ENCODE results near the gene TCF7L2.

Gene TCF7L2

GRCh38 chr10:112946649-112947048 lies 3.4 kb upstream of the TCF7L2 start:
- Histone ChIP-seq H3K27me3 (ENCODE audit: insufficient read depth, insufficient read length) (no peaks in the 10 kb centered on the region), H3K9ac (ENCODE audit: insufficient read length, low read depth) (no peak overlapping the region), H3K4me1 (ENCODE audit: insufficient read depth, insufficient read length) (no peaks in the 10 kb centered on the region), H3K9me3 (ENCODE audit: insufficient read depth, low read length) (no peaks in the 10 kb centered on the region), H3K4me3 (ENCODE audit: insufficient read length, low read depth) (no peak overlapping the region), H3K36me3 (ENCODE audit: insufficient read depth, insufficient read length, low read length) (no peaks in the 10 kb centered on the region)
- DNase-seq (ENCODE audit: low read depth, low spot score) = no peak
- no peak for TF ChIP-seq YY1 (IDR thresholded peaks at IDR 0.05; ENCODE audit: insufficient read depth, insufficient read length)

- H3K9ac ChIP-seq (ENCODE audit: insufficient read length, low read depth) = no peak overlapping the region
- TF ChIP-seq ZNF274 (IDR thresholded peaks at IDR 0.05; ENCODE audit: low read depth, low read length) (no peak), SUZ12 (IDR thresholded peaks at IDR 0.05; ENCODE audit: extremely low read depth, insufficient read depth, insufficient read length) (no peak), YY1 (IDR thresholded peaks at IDR 0.05; ENCODE audit: insufficient read depth, insufficient read length) (no peak)
- no peaks in the 10 kb centered on the region for H3K9me3 ChIP-seq (ENCODE audit: insufficient read depth, low read length)
- H3K36me3 ChIP-seq (ENCODE audit: insufficient read depth, insufficient read length, low read length) = peaks cover 3% of the 10 kb centered on the region
- no peaks in the 10 kb centered on the region for H3K4me1 ChIP-seq (ENCODE audit: insufficient read depth, insufficient read length)
- no peaks in the 10 kb centered on the region for H3K27me3 ChIP-seq (ENCODE audit: insufficient read depth, insufficient read length)
- no peak for DNase-seq (ENCODE audit: low read depth, low spot score)
- no peak overlapping the region for H3K4me3 ChIP-seq (ENCODE audit: insufficient read length, low read depth)
These were observed 1.9 kb upstream of the TCF7L2 start for GRCh38 chr10:112948196-112948595.

GRCh38 chr10:112949143-112949823 lies 764 bp upstream of the TCF7L2 start:
- H3K4me3 ChIP-seq (ENCODE audit: insufficient read length, low read depth) = no peak overlapping the region
- no peak for DNase-seq (ENCODE audit: low read depth, low spot score)

GRCh38 chr10:112950714-112951358 lies 789 bp downstream of the TCF7L2 start:
- no peaks in the 10 kb centered on the region for H3K4me1 ChIP-seq (ENCODE audit: insufficient read depth, insufficient read length)
- TF ChIP-seq SUZ12 (IDR thresholded peaks at IDR 0.05; ENCODE audit: extremely low read depth, insufficient read depth, insufficient read length) (no peak), YY1 (IDR thresholded peaks at IDR 0.05; ENCODE audit: insufficient read depth, insufficient read length) (no peak), ZNF274 (IDR thresholded peaks at IDR 0.05; ENCODE audit: low read depth, low read length) (no peak)
- H3K36me3 ChIP-seq (ENCODE audit: insufficient read depth, insufficient read length, low read length) = peaks cover 3% of the 10 kb centered on the region
- H3K4me3 ChIP-seq (ENCODE audit: insufficient read length, low read depth) = peak overlapping the region; percentile 75
- no peaks in the 10 kb centered on the region for H3K9me3 ChIP-seq (ENCODE audit: insufficient read depth, low read length)
- no peak for DNase-seq (ENCODE audit: low read depth, low spot score)
- peak overlapping the region; percentile 86 for H3K9ac ChIP-seq (ENCODE audit: insufficient read length, low read depth)
- H3K27me3 ChIP-seq (ENCODE audit: insufficient read depth, insufficient read length) = no peaks in the 10 kb centered on the region

More at GRCh38 chr10:112949143-112949823, 764 bp upstream of the TCF7L2 start:
- Histone ChIP-seq H3K4me1 (ENCODE audit: insufficient read depth, insufficient read length) (no peaks in the 10 kb centered on the region), H3K9ac (ENCODE audit: insufficient read length, low read depth) (peak overlapping the region; percentile 51), H3K9me3 (ENCODE audit: insufficient read depth, low read length) (no peaks in the 10 kb centered on the region), H3K27me3 (ENCODE audit: insufficient read depth, insufficient read length) (no peaks in the 10 kb centered on the region), H3K36me3 (ENCODE audit: insufficient read depth, insufficient read length, low read length) (peaks cover 3% of the 10 kb centered on the region)
- TF ChIP-seq SUZ12 (IDR thresholded peaks at IDR 0.05; ENCODE audit: extremely low read depth, insufficient read depth, insufficient read length) (no peak), ZNF274 (IDR thresholded peaks at IDR 0.05; ENCODE audit: low read depth, low read length) (no peak), YY1 (IDR thresholded peaks at IDR 0.05; ENCODE audit: insufficient read depth, insufficient read length) (no peak)

- no peaks in the 10 kb centered on the region for H3K9me3 ChIP-seq (ENCODE audit: insufficient read depth, low read length)
- peak overlapping the region; percentile 75 for H3K4me3 ChIP-seq (ENCODE audit: insufficient read length, low read depth)
- DNase-seq (ENCODE audit: low read depth, low spot score) = no peak
- H3K9ac ChIP-seq (ENCODE audit: insufficient read length, low read depth) = peak overlapping the region; percentile 91
- TF ChIP-seq ZNF274 (IDR thresholded peaks at IDR 0.05; ENCODE audit: low read depth, low read length) = no peak
- no peak for TF ChIP-seq YY1 (IDR thresholded peaks at IDR 0.05; ENCODE audit: insufficient read depth, insufficient read length)
- no peak for TF ChIP-seq SUZ12 (IDR thresholded peaks at IDR 0.05; ENCODE audit: extremely low read depth, insufficient read depth, insufficient read length)
- H3K36me3 ChIP-seq (ENCODE audit: insufficient read depth, insufficient read length, low read length) = peaks cover 3% of the 10 kb centered on the region
- no peaks in the 10 kb centered on the region for H3K4me1 ChIP-seq (ENCODE audit: insufficient read depth, insufficient read length)
- H3K27me3 ChIP-seq (ENCODE audit: insufficient read depth, insufficient read length) = no peaks in the 10 kb centered on the region
These were observed 1.6 kb downstream of the TCF7L2 start for GRCh38 chr10:112951359-112952281.

GRCh38 chr10:112952282-112953173 lies 2.5 kb downstream of the TCF7L2 start:
- peak overlapping the region; percentile 91 for H3K9ac ChIP-seq (ENCODE audit: insufficient read length, low read depth)
- no peak for DNase-seq (ENCODE audit: low read depth, low spot score)
- H3K4me3 ChIP-seq (ENCODE audit: insufficient read length, low read depth) = peak overlapping the region; percentile 69
- peaks cover 3% of the 10 kb centered on the region for H3K36me3 ChIP-seq (ENCODE audit: insufficient read depth, insufficient read length, low read length)
- H3K9me3 ChIP-seq (ENCODE audit: insufficient read depth, low read length) = no peaks in the 10 kb centered on the region
- TF ChIP-seq ZNF274 (IDR thresholded peaks at IDR 0.05; ENCODE audit: low read depth, low read length) (no peak), SUZ12 (IDR thresholded peaks at IDR 0.05; ENCODE audit: extremely low read depth, insufficient read depth, insufficient read length) (no peak), YY1 (IDR thresholded peaks at IDR 0.05; ENCODE audit: insufficient read depth, insufficient read length) (no peak)
- no peaks in the 10 kb centered on the region for H3K27me3 ChIP-seq (ENCODE audit: insufficient read depth, insufficient read length)
- no peaks in the 10 kb centered on the region for H3K4me1 ChIP-seq (ENCODE audit: insufficient read depth, insufficient read length)

All from NT2/D1 (cell line).